SK-N-SH treated with all-trans-retinoic acid at 6 μM for 48 hours (cell line): Measurements from ENCODE around the gene MTMR10.

Experiments used
- ATAC-seq: fragments of 200-7000 bp; cut with Tn5 transposase; 3 replicates; pipeline ENCODE4 v1.9.1; 2020; ENCODE audit warnings: mild to moderate bottlenecking, moderate library complexity
- ARNTL ChIP-seq: fragments of 450-650 bp; formaldehyde crosslinking; IDR thresholded peaks from 2 replicates; pipeline ENCODE4 v1.5.0; 2020; ENCODE audit warnings: low read depth, mild to moderate bottlenecking, moderate library complexity, borderline replicate concordance
- BACH2 ChIP-seq: fragments of 250-450 bp; sonication (Bioruptor Pico); IDR thresholded peaks from 2 replicates; pipeline ENCODE4 v1.9.0; 2021; ENCODE audit warnings: mild to moderate bottlenecking, borderline replicate concordance
- CSDC2 ChIP-seq: fragments of 250-450 bp; sonication (Bioruptor Pico); IDR thresholded peaks from 2 replicates; pipeline ENCODE4 v1.5.0; 2020; ENCODE audit warnings: mild to moderate bottlenecking, moderate library complexity
- CSRNP3 ChIP-seq: fragments of 250-450 bp; sonication (Bioruptor Pico); IDR thresholded peaks from 2 replicates; pipeline ENCODE4 v1.5.1; 2021; ENCODE audit warnings: mild to moderate bottlenecking, moderate library complexity
- ESRRG ChIP-seq: fragments of 250-450 bp; sonication (Bioruptor Pico); IDR thresholded peaks from 2 replicates; pipeline ENCODE4 v1.6.1; 2021; ENCODE audit warnings: mild to moderate bottlenecking
- GLIS3 ChIP-seq: fragments of 250-450 bp; sonication (Bioruptor Pico); IDR thresholded peaks from 2 replicates; pipeline ENCODE4 v1.5.0; 2020; ENCODE audit warnings: mild to moderate bottlenecking, moderate library complexity
- ISL1 ChIP-seq: fragments of 250-450 bp; sonication (Bioruptor Pico); IDR thresholded peaks from 2 replicates; pipeline ENCODE4 v2.1.2; 2022; ENCODE audit warnings: mild to moderate bottlenecking, moderate library complexity
- OSR1 ChIP-seq: fragments of 250-450 bp; sonication (Bioruptor Pico); IDR thresholded peaks from 2 replicates; pipeline ENCODE4 v1.8.0; 2022; ENCODE audit warnings: moderate library complexity, mild to moderate bottlenecking, inconsistent platforms
- POU6F1 ChIP-seq: fragments of 250-450 bp; sonication (Bioruptor Pico); IDR thresholded peaks from 2 replicates; pipeline ENCODE4 v1.8.0; 2021; ENCODE audit warnings: low read depth, mild to moderate bottlenecking, moderate library complexity, borderline replicate concordance
- PPARA ChIP-seq: fragments of 250-450 bp; sonication (Bioruptor Pico); IDR thresholded peaks from 2 replicates; pipeline ENCODE4 v1.5.0; 2020; ENCODE audit warnings: mild to moderate bottlenecking, borderline replicate concordance
- RARB ChIP-seq: fragments of 250-450 bp; sonication (Bioruptor Pico); IDR thresholded peaks from 2 replicates; pipeline ENCODE4 v1.8.0; 2021; ENCODE audit warnings: mild to moderate bottlenecking, moderate library complexity
- SNAI2 ChIP-seq: fragments of 250-450 bp; sonication (Bioruptor Pico); IDR thresholded peaks from 2 replicates; pipeline ENCODE4 v1.5.0; 2020; ENCODE audit warnings: mild to moderate bottlenecking, moderate library complexity
- TCF4 ChIP-seq: fragments of 250-450 bp; sonication (Bioruptor Pico); IDR thresholded peaks from 2 replicates; pipeline ENCODE4 v1.8.0; 2021; ENCODE audit warnings: mild to moderate bottlenecking, moderate library complexity, borderline replicate concordance
- TOX ChIP-seq: fragments of 250-450 bp; sonication (Bioruptor Pico); IDR thresholded peaks from 2 replicates; pipeline ENCODE4 v1.8.0; 2021; ENCODE audit warnings: mild to moderate bottlenecking, moderate library complexity, borderline replicate concordance
- ZC3H10 ChIP-seq: fragments of 250-450 bp; sonication (Bioruptor Pico); IDR thresholded peaks from 2 replicates; pipeline ENCODE4 v1.5.1; 2021; ENCODE audit warnings: mild to moderate bottlenecking, moderate library complexity
- ZFP3 ChIP-seq: fragments of 250-450 bp; sonication (Bioruptor Pico); IDR thresholded peaks from 2 replicates; pipeline ENCODE4 v1.5.0; 2020; ENCODE audit warnings: mild to moderate bottlenecking, moderate library complexity
- ZFP30 ChIP-seq: fragments of 450-650 bp; formaldehyde crosslinking; IDR thresholded peaks from 2 replicates; pipeline ENCODE4 v1.5.0; 2022; ENCODE audit warnings: mild to moderate bottlenecking, moderate library complexity
- ZNF565 ChIP-seq: fragments of 450-650 bp; formaldehyde crosslinking; conservative IDR thresholded peaks from 2 replicates; pipeline ENCODE4 v1.5.0; 2020; ENCODE audit warnings: low read depth, mild to moderate bottlenecking, moderate library complexity
- ZNF70 ChIP-seq: fragments of 450-650 bp; formaldehyde crosslinking; IDR thresholded peaks from 2 replicates; pipeline ENCODE4 v1.5.0; 2020; ENCODE audit warnings: mild to moderate bottlenecking, moderate library complexity
- ZNF8 ChIP-seq: fragments of 450-650 bp; formaldehyde crosslinking; IDR thresholded peaks from 2 replicates; pipeline ENCODE4 v1.5.0; 2020; ENCODE audit warnings: mild to moderate bottlenecking, moderate library complexity
- TF ChIP-seq, protein P1 (sequence below): fragments of 250-450 bp; sonication (Bioruptor Pico); IDR thresholded peaks from 2 replicates; pipeline ENCODE4 v1.5.1; 2020; ENCODE audit warnings: low read depth, mild to moderate bottlenecking, moderate library complexity
- TF ChIP-seq, protein P2 (sequence below): fragments of 250-450 bp; sonication (Bioruptor Pico); IDR thresholded peaks from 2 replicates; pipeline ENCODE4 v1.8.0; 2020; ENCODE audit warnings: mild to moderate bottlenecking, moderate library complexity, borderline replicate concordance

The MTMR10 gene

GRCh38 chr15:31017311-31017710, 25.9 kb upstream of the MTMR10 start:
- ATAC-seq, result no peak

DNA sequence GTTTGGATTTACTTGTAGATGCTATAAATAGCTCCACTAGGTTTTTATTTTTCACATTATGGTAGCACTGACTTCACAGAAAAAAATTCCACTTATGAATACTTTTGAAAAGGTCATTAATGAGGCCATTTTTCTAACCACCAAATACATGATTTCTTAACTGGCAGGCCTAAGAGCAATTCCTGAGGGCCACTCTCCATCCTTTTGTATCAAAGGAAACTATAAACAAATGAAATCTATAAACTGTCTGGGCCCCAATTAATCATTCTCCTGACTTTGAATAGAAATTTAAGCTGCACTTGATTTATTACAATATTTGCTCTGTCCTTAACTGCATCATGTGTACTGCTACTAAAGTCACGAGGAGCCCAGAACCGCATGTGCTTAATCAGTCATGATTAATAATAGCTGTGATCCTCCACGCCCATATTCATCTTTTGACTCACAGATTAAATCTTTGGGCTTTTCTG, 25.1 kb upstream of the MTMR10 start:
- peak; percentile 26; the same call in 1 of the 2 replicates for TF ChIP-seq ISL1 (CRISPR knock-in tag)
- TF ChIP-seq CSRNP3 (CRISPR knock-in tag), result no peak
- TF ChIP-seq ARNTL (CRISPR knock-in tag), result no peak
- no peak for TF ChIP-seq ZFP30
- no peak for TF ChIP-seq ESRRG (CRISPR knock-in tag)
- 0 out of 2 replicates have a peak, but pooled peaks have one; percentile 15 for TF ChIP-seq ZC3H10 (CRISPR knock-in tag)
- no peak for TF ChIP-seq OSR1
- TF ChIP-seq TOX (CRISPR knock-in tag), result no peak; the same call in 1 of the 2 replicates
- TF ChIP-seq ZNF70 (CRISPR knock-in tag), result no peak
- no peak; the same call in 1 of the 2 replicates for TF ChIP-seq POU6F1 (CRISPR knock-in tag)
- TF ChIP-seq ZNF8, result no peak
- TF ChIP-seq BACH2, result no peak
- TF ChIP-seq ZFP3 (CRISPR knock-in tag), result no peak
- TF ChIP-seq, protein P1, sequence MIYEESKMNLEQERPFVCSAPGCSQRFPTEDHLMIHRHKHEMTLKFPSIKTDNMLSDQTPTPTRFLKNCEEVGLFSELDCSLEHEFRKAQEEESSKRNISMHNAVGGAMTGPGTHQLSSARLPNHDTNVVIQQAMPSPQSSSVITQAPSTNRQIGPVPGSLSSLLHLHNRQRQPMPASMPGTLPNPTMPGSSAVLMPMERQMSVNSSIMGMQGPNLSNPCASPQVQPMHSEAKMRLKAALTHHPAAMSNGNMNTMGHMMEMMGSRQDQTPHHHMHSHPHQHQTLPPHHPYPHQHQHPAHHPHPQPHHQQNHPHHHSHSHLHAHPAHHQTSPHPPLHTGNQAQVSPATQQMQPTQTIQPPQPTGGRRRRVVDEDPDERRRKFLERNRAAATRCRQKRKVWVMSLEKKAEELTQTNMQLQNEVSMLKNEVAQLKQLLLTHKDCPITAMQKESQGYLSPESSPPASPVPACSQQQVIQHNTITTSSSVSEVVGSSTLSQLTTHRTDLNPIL (CRISPR knock-in tag), result no peak
- no peak for TF ChIP-seq SNAI2
- TF ChIP-seq, all 23 proteins: peak for 2
- ATAC-seq, result peak; percentile 86

More at GRCh38 chr15:31017311-31017710, 25.9 kb upstream of the MTMR10 start:
- TF ChIP-seq CSRNP3 (CRISPR knock-in tag), result no peak
- peak; percentile 21; the same call in 1 of the 2 replicates for TF ChIP-seq ISL1 (CRISPR knock-in tag)
- TF ChIP-seq PPARA (CRISPR knock-in tag), result no peak

DNA sequence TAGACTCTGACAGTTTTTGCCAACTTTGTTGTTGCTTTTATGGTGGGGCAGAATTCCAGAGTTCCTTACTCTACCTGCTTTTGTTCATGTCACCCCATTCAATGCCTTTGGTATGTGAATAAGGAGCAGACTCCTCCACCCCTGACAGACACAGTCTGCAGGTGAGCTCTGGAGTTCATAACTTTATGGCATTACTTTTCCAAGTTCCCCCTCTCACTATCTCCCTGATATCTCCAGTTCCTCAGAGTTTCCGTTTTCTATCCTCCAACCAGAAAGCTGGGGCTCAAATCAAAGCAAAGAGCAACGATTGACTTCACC, 23.1 kb upstream of the MTMR10 start:
- no peak for TF ChIP-seq SNAI2
- TF ChIP-seq ZFP3 (CRISPR knock-in tag), result no peak
- no peak for TF ChIP-seq GLIS3 (CRISPR knock-in tag)
- no peak for TF ChIP-seq ESRRG (CRISPR knock-in tag)
- TF ChIP-seq ZNF8, result no peak
- no peak for TF ChIP-seq TOX (CRISPR knock-in tag)
- no peak for TF ChIP-seq ARNTL (CRISPR knock-in tag)
- TF ChIP-seq ZNF565 (CRISPR knock-in tag), result no peak
- TF ChIP-seq PPARA (CRISPR knock-in tag), result no peak
- TF ChIP-seq TCF4, result no peak
- no peak for TF ChIP-seq RARB (CRISPR knock-in tag)
- TF ChIP-seq POU6F1 (CRISPR knock-in tag), result no peak
- TF ChIP-seq OSR1, result no peak
- TF ChIP-seq, protein P1 (CRISPR knock-in tag), result no peak
- TF ChIP-seq CSDC2, result no peak
- no peak for TF ChIP-seq ISL1 (CRISPR knock-in tag)
- no peak for TF ChIP-seq ZC3H10 (CRISPR knock-in tag)
- TF ChIP-seq CSRNP3 (CRISPR knock-in tag), result no peak
- no peak for TF ChIP-seq ZFP30
- TF ChIP-seq, protein P2, sequence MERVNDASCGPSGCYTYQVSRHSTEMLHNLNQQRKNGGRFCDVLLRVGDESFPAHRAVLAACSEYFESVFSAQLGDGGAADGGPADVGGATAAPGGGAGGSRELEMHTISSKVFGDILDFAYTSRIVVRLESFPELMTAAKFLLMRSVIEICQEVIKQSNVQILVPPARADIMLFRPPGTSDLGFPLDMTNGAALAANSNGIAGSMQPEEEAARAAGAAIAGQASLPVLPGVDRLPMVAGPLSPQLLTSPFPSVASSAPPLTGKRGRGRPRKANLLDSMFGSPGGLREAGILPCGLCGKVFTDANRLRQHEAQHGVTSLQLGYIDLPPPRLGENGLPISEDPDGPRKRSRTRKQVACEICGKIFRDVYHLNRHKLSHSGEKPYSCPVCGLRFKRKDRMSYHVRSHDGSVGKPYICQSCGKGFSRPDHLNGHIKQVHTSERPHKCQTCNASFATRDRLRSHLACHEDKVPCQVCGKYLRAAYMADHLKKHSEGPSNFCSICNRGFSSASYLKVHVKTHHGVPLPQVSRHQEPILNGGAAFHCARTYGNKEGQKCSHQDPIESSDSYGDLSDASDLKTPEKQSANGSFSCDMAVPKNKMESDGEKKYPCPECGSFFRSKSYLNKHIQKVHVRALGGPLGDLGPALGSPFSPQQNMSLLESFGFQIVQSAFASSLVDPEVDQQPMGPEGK (CRISPR knock-in tag), result no peak
- no peak for ATAC-seq
